ENCODE data around the gene REPIN1. TPM values are rescaled to one million over a fixed set of nuclear protein-coding genes. Genes with fewer than 3 reads are reported as not detected.

The REPIN1 gene
- total RNA-seq, 2 donors from 2014 or later: 57.1 to 77.4 TPM

DNA sequence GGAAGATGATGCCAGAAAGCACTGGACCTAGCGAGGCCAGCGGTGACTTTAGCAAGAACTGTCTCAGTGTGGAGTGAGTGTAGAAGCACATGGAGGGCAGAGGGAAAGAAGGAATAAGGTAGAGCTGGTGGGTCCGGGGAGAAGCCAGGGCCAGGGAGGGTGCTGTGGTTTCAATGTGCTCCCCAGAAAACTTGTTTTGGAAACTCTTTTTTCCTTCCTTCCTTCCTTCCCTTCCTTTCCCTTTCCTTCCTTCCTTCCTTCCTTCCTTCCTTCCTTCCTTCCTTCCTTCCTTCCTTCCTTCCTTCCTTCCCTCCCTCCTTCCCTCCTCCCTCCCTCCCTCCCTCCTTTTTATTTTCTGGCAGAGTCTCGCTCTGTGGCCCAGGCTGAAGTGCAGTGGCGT, 21.7 kb upstream of the REPIN1 start:
- Mint-ChIP-seq H3K36me3 (no peaks in the 10 kb centered on the region), H3K9me3 (peaks cover 0 to 9% of the 10 kb centered on the region in 2 donors), H3K27ac (no peak overlapping the region)
- no peak for DNase-seq (ENCODE audit: low spot score in 2 of 2)
- no peak for ATAC-seq

- H3K27ac Mint-ChIP-seq: no peak overlapping the region
Measured at GRCh38 chr7:150351587-150352194, 16.9 kb upstream of the REPIN1 start.

DNA sequence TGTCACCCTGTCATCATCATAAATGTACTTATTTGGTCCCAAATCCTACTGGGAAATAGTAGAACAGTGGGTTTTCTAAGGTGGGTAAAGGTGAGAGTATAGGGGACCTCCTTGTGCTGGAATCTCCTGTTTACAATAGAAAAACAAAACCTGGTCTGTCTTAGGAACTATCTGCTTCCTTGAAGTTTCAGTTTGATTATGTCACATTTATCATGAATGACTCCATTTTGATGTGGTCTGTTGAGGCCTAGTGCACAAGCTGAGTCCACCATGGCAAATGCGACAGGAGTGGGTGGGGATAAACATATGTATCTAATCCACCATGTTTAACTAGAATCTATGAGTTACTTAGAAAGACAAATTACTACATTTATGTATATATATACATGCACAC, 13.0 kb upstream of the REPIN1 start:
- Mint-ChIP-seq H3K27ac (no peak overlapping the region), H3K9me3 (peaks cover 4 to 6% of the 10 kb centered on the region in 2 donors), H3K36me3 (peaks cover 0 to 6% of the 10 kb centered on the region in 2 donors)
- ATAC-seq: no peak
- no peak for DNase-seq (ENCODE audit: low spot score in 2 of 2)

More at GRCh38 chr7:150351587-150352194, 16.9 kb upstream of the REPIN1 start:
- Mint-ChIP-seq H3K9me3 (no peaks in the 10 kb centered on the region), H3K36me3 (no peaks in the 10 kb centered on the region)
- DNase-seq (ENCODE audit: low spot score in 2 of 2) (no peak), ATAC-seq (no peak)

- Mint-ChIP-seq H3K9me3 (peaks cover 4 to 6% of the 10 kb centered on the region in 2 donors), H3K36me3 (peaks cover 0 to 6% of the 10 kb centered on the region in 2 donors), H3K27ac (peak overlapping the region in 1 of 2 donors; percentile 67)
- ATAC-seq (no peak), DNase-seq (ENCODE audit: low spot score in 2 of 2) (no peak)
Measured at GRCh38 chr7:150356265-150356897, 12.2 kb upstream of the REPIN1 start.

GRCh38 chr7:150357270-150357669, 11.4 kb upstream of the REPIN1 start:
- ATAC-seq (peak; percentile 73 to 78), DNase-seq (ENCODE audit: low spot score in 2 of 2) (peak in 1 of 2 donors; percentile 47)
- peaks cover 0 to 6% of the 10 kb centered on the region in 2 donors for H3K36me3 Mint-ChIP-seq
- H3K27ac Mint-ChIP-seq: peak overlapping the region; percentile 76 to 84
- H3K9me3 Mint-ChIP-seq: peaks cover 4 to 6% of the 10 kb centered on the region in 2 donors

DNA sequence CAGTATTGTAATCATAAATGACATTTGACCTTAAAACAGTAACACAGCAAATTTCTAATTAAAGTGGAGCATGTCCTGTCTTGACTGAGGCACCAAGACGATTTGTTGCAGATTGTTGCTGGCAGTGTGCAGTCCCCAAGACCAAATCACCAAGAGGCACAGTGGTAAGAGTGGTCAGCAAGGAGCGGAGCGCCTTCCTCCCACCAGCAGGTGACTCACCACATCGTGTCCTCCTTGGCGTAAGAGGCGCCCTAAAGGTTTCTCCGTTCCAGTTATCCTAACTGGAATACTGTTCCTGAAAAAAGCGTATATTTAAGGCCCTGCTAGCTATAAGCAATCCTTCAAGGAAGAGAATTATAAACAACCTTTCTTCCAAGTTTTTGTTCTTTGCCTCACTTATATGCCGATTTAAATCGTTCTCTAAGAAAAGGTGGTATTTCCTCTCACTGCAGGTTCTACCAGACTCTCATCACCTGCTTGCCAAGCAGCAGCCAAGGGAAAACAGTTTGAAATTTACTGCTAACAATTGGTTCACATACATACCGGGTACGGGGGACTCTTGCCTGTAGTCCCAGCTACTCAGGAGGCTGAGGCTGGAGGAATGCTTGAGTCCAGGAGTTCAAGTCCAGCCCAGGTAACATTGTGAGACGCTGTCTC, 10.7 kb upstream of the REPIN1 start:
- Mint-ChIP-seq H3K9me3 (peaks cover 4 to 6% of the 10 kb centered on the region in 2 donors), H3K27ac (peak overlapping the region; percentile 72 to 76), H3K36me3 (peaks cover 0 to 6% of the 10 kb centered on the region in 2 donors)
- DNase-seq (ENCODE audit: low spot score in 2 of 2) (no peak), ATAC-seq (peak; percentile 34 to 57)

DNA sequence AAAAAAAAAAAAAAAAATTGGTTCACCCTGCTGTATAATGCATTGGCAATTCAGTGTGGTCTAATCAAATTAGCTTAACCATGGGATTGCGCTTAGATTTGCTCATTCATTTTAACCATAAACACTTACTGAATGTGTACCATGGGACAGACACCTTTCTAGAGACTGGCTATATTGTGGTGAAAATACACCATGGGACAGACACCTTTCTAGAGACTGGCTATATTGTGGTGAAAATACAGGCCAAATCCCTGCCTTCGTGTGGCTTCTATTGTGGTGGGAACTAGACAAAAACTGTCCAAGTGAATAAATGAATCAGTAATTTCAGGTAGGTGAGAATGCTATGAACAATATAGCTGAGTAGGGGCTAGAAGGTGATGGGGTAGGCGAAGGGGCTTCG, 10.2 kb upstream of the REPIN1 start:
- no peak for DNase-seq (ENCODE audit: low spot score in 2 of 2)
- Mint-ChIP-seq H3K27ac (no peak overlapping the region), H3K36me3 (peaks cover 0 to 6% of the 10 kb centered on the region in 2 donors)

GRCh38 chr7:150358988-150359621, 9.5 kb upstream of the REPIN1 start:
- no peak for ATAC-seq
- peak overlapping the region in 1 of 2 donors; percentile 75 for H3K27ac Mint-ChIP-seq
- H3K9me3 Mint-ChIP-seq: peaks cover 4 to 6% of the 10 kb centered on the region in 2 donors
- H3K36me3 Mint-ChIP-seq: peaks cover 0 to 6% of the 10 kb centered on the region in 2 donors
- no peak for DNase-seq (ENCODE audit: low spot score in 2 of 2)

More for the DNA sequence above, 10.2 kb upstream of the REPIN1 start:
- ATAC-seq: peak; percentile 37 to 65
- H3K9me3 Mint-ChIP-seq: peaks cover 4 to 6% of the 10 kb centered on the region in 2 donors

- ATAC-seq (no peak), DNase-seq (ENCODE audit: low spot score in 2 of 2) (no peak)
- Mint-ChIP-seq H3K27ac (peak overlapping the region; percentile 61 to 73), H3K9me3 (peaks cover 4 to 6% of the 10 kb centered on the region in 2 donors), H3K36me3 (peaks cover 0 to 6% of the 10 kb centered on the region in 2 donors)
Measured at GRCh38 chr7:150359622-150360362, 8.8 kb upstream of the REPIN1 start.

DNA sequence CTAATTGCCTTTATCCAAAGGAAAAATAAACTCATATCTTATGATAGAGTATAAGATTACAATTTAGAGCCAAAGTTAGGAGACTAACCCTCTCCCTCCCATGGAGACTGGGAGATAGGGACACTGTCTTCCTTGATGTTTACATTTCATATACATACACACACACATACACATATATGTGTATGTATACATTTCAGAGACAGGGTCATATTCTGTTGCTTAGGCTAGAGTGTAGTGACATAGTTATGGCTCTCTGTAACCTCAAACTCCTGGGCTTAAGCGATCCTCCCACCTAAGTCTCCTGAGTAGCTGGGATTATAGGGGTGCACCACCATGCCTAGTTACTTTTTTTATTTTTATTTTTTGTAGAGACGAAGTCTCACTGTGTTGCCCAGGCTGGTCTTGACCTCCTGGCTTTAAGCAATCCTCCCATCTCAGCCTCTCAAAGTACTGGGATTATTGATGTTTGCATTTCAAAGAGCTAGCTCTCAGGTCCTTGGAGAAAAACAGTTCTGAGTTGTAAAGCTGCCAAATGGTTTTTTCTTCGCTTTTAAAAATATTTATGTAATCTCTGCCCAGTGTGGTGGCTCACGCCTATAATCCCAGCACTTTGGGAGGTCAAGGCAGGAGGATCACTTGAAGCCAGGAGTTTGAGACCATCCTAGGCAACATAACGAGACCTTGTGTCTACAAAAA, 8.1 kb upstream of the REPIN1 start:
- peaks cover 0 to 6% of the 10 kb centered on the region in 2 donors for H3K36me3 Mint-ChIP-seq
- peak overlapping the region; percentile 61 to 73 for H3K27ac Mint-ChIP-seq
- ATAC-seq (no peak), DNase-seq (ENCODE audit: low spot score in 2 of 2) (no peak)
- H3K9me3 Mint-ChIP-seq: peaks cover 4 to 6% of the 10 kb centered on the region in 2 donors

- Mint-ChIP-seq H3K27ac (no peak overlapping the region), H3K36me3 (peaks cover 0 to 6% of the 10 kb centered on the region in 2 donors), H3K9me3 (peaks cover 4 to 6% of the 10 kb centered on the region in 2 donors)
- ATAC-seq (no peak), DNase-seq (ENCODE audit: low spot score in 2 of 2) (no peak)
Measured at GRCh38 chr7:150361402-150361801, 7.2 kb upstream of the REPIN1 start.

DNA sequence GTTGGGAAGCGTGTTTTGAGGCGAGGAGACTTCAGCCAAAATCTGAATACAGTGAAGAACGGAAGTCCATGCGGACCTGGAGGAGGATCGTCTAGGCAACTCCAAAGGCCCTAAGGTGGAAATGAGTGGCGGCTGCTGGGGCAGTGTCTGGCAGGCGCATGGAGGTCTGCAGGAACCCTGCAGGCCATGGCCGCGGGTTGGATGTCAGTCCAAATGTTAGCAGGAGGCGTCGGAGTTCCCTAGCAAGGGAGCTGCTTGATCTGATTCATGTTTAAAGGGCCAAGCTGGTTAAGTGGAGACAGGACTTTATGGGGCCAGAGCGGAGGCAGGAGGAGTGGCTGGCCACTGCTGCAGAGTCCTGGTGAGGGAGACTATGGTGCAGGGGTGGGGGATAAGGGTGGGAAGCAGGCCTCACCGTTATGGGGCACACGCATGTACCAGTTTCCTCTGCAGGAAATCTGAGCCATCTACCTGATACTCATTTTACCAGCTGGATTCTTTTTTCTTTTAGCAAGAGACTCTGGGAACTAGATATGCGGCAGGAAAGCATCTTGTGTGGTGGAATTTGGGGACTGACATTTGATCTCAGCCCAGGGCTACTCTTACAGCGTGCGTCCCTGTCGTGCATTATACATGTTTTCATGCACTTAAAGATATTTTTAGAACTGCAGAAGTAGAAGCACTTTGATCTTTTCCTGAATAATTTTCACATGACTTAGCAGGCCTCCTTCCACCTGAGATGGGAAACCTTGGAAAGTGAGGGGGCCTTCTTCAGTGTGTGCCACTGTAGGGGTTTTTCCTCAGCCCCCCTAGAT, 6.6 kb upstream of the REPIN1 start:
- DNase-seq (ENCODE audit: low spot score in 2 of 2): no peak
- no peak for ATAC-seq
- Mint-ChIP-seq H3K27ac (no peak overlapping the region), H3K9me3 (peaks cover 4 to 6% of the 10 kb centered on the region in 2 donors), H3K36me3 (peaks cover 0 to 6% of the 10 kb centered on the region in 2 donors)

GRCh38 chr7:150363370-150363769, 5.3 kb upstream of the REPIN1 start:
- DNase-seq (ENCODE audit: low spot score in 2 of 2) (no peak), ATAC-seq (no peak)
- H3K36me3 Mint-ChIP-seq: peaks cover 0 to 6% of the 10 kb centered on the region in 2 donors
- peaks cover 4 to 6% of the 10 kb centered on the region in 2 donors for H3K9me3 Mint-ChIP-seq
- H3K27ac Mint-ChIP-seq: no peak overlapping the region

DNA sequence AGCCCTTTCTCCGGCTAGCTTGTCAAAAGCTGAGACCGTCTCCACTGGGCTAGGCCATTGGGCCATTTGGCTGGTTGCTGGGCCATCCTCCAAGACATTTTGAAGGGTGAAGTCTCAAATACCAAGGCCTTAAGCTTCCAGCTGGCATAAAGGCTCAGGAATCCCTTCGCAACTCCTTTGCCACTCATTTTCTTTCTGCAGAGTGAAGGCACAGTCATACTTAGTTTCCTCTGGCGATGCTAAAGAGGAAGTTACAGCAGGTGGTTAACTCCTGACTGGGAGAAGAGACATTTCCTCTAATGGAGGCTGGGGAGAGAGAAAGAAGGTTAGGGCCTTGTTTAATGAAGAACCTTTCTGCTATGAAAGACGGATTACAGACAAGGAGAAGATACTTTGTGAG, 4.8 kb upstream of the REPIN1 start:
- DNase-seq (ENCODE audit: low spot score in 2 of 2) (no peak), ATAC-seq (no peak)
- Mint-ChIP-seq H3K27ac (peak overlapping the region in 1 of 2 donors; percentile 25), H3K9me3 (peaks cover 4 to 6% of the 10 kb centered on the region in 2 donors), H3K36me3 (peaks cover under 1 to 6% of the 10 kb centered on the region in 2 donors)

DNA sequence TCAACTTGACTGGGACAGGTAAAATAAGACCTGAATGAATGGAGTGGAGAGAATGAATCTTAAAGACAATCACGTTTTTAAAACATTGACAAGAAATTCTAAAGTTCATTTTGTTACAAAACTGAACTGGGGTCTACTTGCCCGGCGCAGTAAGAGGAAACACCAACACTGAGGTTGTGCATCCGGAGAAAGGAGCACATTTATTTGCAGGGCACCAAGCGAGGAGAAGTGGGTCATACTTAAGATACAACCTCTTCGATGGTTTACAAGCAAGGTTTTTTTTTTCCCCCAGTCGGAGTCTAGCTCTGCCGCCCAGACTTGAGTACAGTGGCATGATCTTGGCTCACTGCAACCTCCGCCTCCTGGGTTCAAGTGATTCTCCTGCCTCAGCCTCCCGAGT, 3.4 kb upstream of the REPIN1 start:
- Mint-ChIP-seq H3K9me3 (peaks cover under 1 to 1% of the 10 kb centered on the region in 2 donors), H3K27ac (no peak overlapping the region), H3K36me3 (peaks cover 2 to 5% of the 10 kb centered on the region in 2 donors)
- ATAC-seq (no peak), DNase-seq (ENCODE audit: low spot score in 2 of 2) (no peak)

All from activated naive CD4-positive, alpha-beta T cell treated with anti-CD3 and anti-CD28 coated beads, Interleukin-2, amount 50 U/mL, for 72 hours (primary cell).